K562 (cell line): ENCODE results near the gene LAT. TPM values are rescaled to one million over a fixed set of nuclear protein-coding genes. Genes with fewer than 3 reads are reported as not detected.

Experiments
- ATAC-seq: fragments of 200-7000 bp; cut with Tn5 transposase; 3 replicates; pipeline ENCODE4 v1.9.1; 2020; ENCODE audit warnings: moderate library complexity
- BruUV-seq: library from RNA; stranded (reverse); fragments of 400-500 nt; replicated peaks from 2 replicates; lab custom pipeline; 2021; lab: Mats Ljungman, UMichigan
- CTCF ChIA-PET: fragments of 300-600 bp; formaldehyde crosslinking; extraction: SDS; loops from one replicate; lab custom pipeline; 2021; ENCODE audit warnings: low intra/inter-chr PET ratio; lab: Yijun Ruan, JAX
- POLR2A ChIA-PET: fragments of 300-600, 350-650 bp; sonication (Branson Sonifier 250); formaldehyde crosslinking; extraction: SDS; loops from one replicate; lab custom pipeline; 2021; ENCODE audit warnings: antibody characterized with exemption, inconsistent platforms; lab: Yijun Ruan, JAX
- DNase-seq, 4 experiments: peaks; one replicate each; pipeline versions ENCODE4 v3.0.0 to v3.0.0-alpha.2; 2011 to 2018; ENCODE audit warnings: low spot score in 3 of 4, mixed read lengths in 3 of 4; ENCODE audit errors: extremely low read depth in 1 of 4
- FAIRE-seq: peaks from 2 replicates; lab custom pipeline; 2011; peaks lifted over from hg19 to GRCh38; lab: Jason Lieb, UNC
- H2AFZ ChIP-seq: 2 replicates; pipeline ENCODE4 v1.6.0; 2011; ENCODE audit warnings: low read depth, low read length, control low read depth, inconsistent platforms
- H3K27ac ChIP-seq: fragments of 200-600 bp; 3 replicates; pipeline ENCODE4 v1.8.0; 2011; ENCODE audit warnings: low read depth, mild to moderate bottlenecking, control low read depth, inconsistent platforms, low read length, moderate library complexity, mixed read lengths; ENCODE audit errors: extremely low read depth
- H3K27me3 ChIP-seq, 2 experiments: fragments of 300-600 bp in 1 of 2; 2 replicates in 1 of 2; 3 replicates in 1 of 2; pipeline versions ENCODE4 v1.6.0 to v1.8.0; 2011; ENCODE audit warnings: inconsistent platforms in 2 of 2, low read length in 2 of 2, mild to moderate bottlenecking in 1 of 2, mixed read lengths in 1 of 2, moderate library complexity in 1 of 2; ENCODE audit not compliant: control insufficient read depth in 2 of 2, insufficient read depth in 2 of 2
- H3K36me3 ChIP-seq: fragments of 300-600 bp; 3 replicates; pipeline ENCODE4 v1.8.0; 2011; ENCODE audit warnings: mild to moderate bottlenecking, low read length, inconsistent platforms; ENCODE audit not compliant: control insufficient read depth, insufficient read depth
- H3K4me1 ChIP-seq, 2 experiments: fragments of 200-600 bp in 1 of 2; replicated peaks in 1 of 2; 2 replicates in 1 of 2; 3 replicates in 1 of 2; pipeline versions ENCODE4 v1.5.1 to v1.8.0; 2011; ENCODE audit warnings: inconsistent platforms in 2 of 2, low read length in 2 of 2, mild to moderate bottlenecking in 1 of 2, mixed read lengths in 1 of 2, moderate library complexity in 1 of 2; ENCODE audit not compliant: control insufficient read depth in 2 of 2, insufficient read depth in 2 of 2
- H3K4me2 ChIP-seq: 2 replicates; pipeline ENCODE4 v1.6.1; 2011; ENCODE audit warnings: low read length, control low read depth, inconsistent platforms, mixed read lengths; ENCODE audit not compliant: insufficient read depth
- H3K4me3 ChIP-seq: fragments of 200-600 bp; sonication (generic), shearing (Covaris generic); 2 replicates; pipeline ENCODE4 v1.5.1; 2016; ENCODE audit warnings: control low read depth, inconsistent platforms
- H3K79me2 ChIP-seq: fragments of 200-600 bp; 3 replicates; pipeline ENCODE4 v1.8.0; 2011; ENCODE audit warnings: low read length, inconsistent platforms; ENCODE audit not compliant: control insufficient read depth, insufficient read depth
- H3K9ac ChIP-seq, 2 experiments: 2 replicates each; pipeline versions ENCODE4 v1.6.0 to v1.6.1; 2011; ENCODE audit warnings: low read depth in 2 of 2, low read length in 2 of 2, control low read depth in 1 of 2, inconsistent platforms in 1 of 2, mild to moderate bottlenecking in 1 of 2, mixed read lengths in 1 of 2; ENCODE audit not compliant: insufficient read depth in 1 of 2
- H3K9me1 ChIP-seq: one replicate; pipeline ENCODE4 v1.6.0; 2011; ENCODE audit warnings: inconsistent platforms, mild to moderate bottlenecking, low read length, moderate library complexity; ENCODE audit not compliant: control insufficient read depth, insufficient read depth
- H3K9me3 ChIP-seq: replicated peaks from 2 replicates; pipeline ENCODE4 v1.5.1; 2011; ENCODE audit warnings: low read depth, low read length, inconsistent platforms; ENCODE audit not compliant: control insufficient read depth, insufficient read depth
- H4K20me1 ChIP-seq: replicated peaks from 2 replicates; pipeline ENCODE4 v1.6.1; 2011; ENCODE audit warnings: low read length, inconsistent platforms, mixed read lengths; ENCODE audit not compliant: control insufficient read depth, insufficient read depth
- FOXP4 ChIP-seq: sonication (generic); formaldehyde crosslinking; IDR thresholded peaks from 2 replicates; pipeline ENCODE4 v1.8.0; 2022; ENCODE audit warnings: mild to moderate bottlenecking, missing genetic modification reagents, borderline replicate concordance
- MECOM ChIP-seq: fragments of 250-450 bp; sonication (Bioruptor Pico); IDR thresholded peaks from 2 replicates; pipeline ENCODE4 v1.8.0; 2022; ENCODE audit warnings: inconsistent platforms
- RBFOX2 ChIP-seq: fragments of 200-400 bp; formaldehyde crosslinking; IDR thresholded peaks from 2 replicates; pipeline ENCODE4 v1.6.1; 2017; ENCODE audit warnings: low read depth, mild to moderate bottlenecking, low read length, moderate library complexity
- ZNF431 ChIP-seq: sonication (generic); formaldehyde crosslinking; IDR thresholded peaks from 2 replicates; pipeline ENCODE4 v1.8.0; 2022; ENCODE audit warnings: mild to moderate bottlenecking, missing genetic modification reagents
- WGBS: fragments of 100-300 bp; shearing (Covaris generic); methylation state at CpG from one replicate; pipeline ENCODE4 v1.1.6; 2016; ENCODE audit warnings: low coverage, mixed read lengths; ENCODE audit not compliant: insufficient coverage; ENCODE audit errors: missing lambda C conversion rate; 5-methylcytosine and 5-hydroxymethylcytosine counted together
- in situ Hi-C: fragments of 300-500 bp; cut with MboI; formaldehyde crosslinking; loops from 4 replicates; pipeline ENCODE4 v1.15.0; 2018; ENCODE audit warnings: inconsistent platforms, mixed read lengths
- intact Hi-C: fragments of 100-400 bp; cut with micrococcal nuclease; formaldehyde crosslinking; loops from 2 replicates; pipeline ENCODE4 v1.14.2; 2022
- polyA plus RNA-seq, 8 experiments: library from polyadenylated mRNA; depleted of rRNA in 4 of 8; stranded (reverse) in 5 of 8; unstranded in 3 of 8; fragments of >200 nt; fragmentation: Nextera tagmentation in 2 of 8; fragmentation: Illumina TruSeq in 1 of 8; extraction: Ambion mirVana in 2 of 8; extraction: Trizol in 1 of 8; gene quantifications; 2 replicates each; pipeline versions ENCODE4 v1.2.1 to v1.2.3, GENCODE V29; 2011 to 2014; ENCODE audit warnings: inconsistent platforms in 1 of 8, missing spikeins in 1 of 8
- total RNA-seq, 7 experiments: library from RNA; depleted of rRNA in 6 of 7; stranded (reverse); fragments of >200 nt in 6 of 7; fragmentation: Illumina TruSeq in 2 of 7; extraction: Trizol in 2 of 7; gene quantifications; 2 replicates each; pipeline versions ENCODE4 v1.2.1 to v1.2.3, GENCODE V29; 2011 to 2021; ENCODE audit warnings: low replicate concordance in 1 of 7

The LAT gene
- total and polyA plus RNA-seq, 9 of the 15 experiments (the other 6 are each of a cell fraction or from before 2014, with no cell fraction given) = 0.40 to 4.2 (median 1.3) TPM

- Histone ChIP-seq H3K27me3 (no peaks in the 10 kb centered on the region), H3K79me2 (no peaks in the 10 kb centered on the region), H3K4me2 (no peak overlapping the region), H3K9ac (peak overlapping the region in 1 of 2 experiments; percentile 61; a peak in 1 of 4 replicates), H4K20me1 (no peaks in the 10 kb centered on the region), H2AFZ (no peak overlapping the region), H3K4me3 (no peak overlapping the region), H3K9me1 (peaks cover 3% of the 10 kb centered on the region), H3K27ac (no peak overlapping the region), H3K4me1 (peaks cover 0 to 35% of the 10 kb centered on the region in 2 experiments; a peak in 1 of 5 replicates), H3K9me3 (peaks cover 5% of the 10 kb centered on the region; the same call in 1 of the 2 replicates), H3K36me3 (peaks cover 33% of the 10 kb centered on the region)
- ATAC-seq (no peak), DNase-seq (no peak), FAIRE-seq (no peak)
- intact Hi-C loops (no loop called here), in situ Hi-C loops (loop anchor here (10.0 to 25.0 kb wide), 2 partner anchors 101 to 1228 kb away; no protein-coding TSS in a partner anchor)
- BruUV-seq = TSS peak; percentile 39
- 87% methylated on average over 11 of the region's 12 CpGs for WGBS
- no peak for TF ChIP-seq MECOM (CRISPR knock-in tag)
- no peak for TF ChIP-seq ZNF431 (CRISPR knock-in tag)
- 0 out of 2 replicates have a peak, but pooled peaks have one; percentile 26 for TF ChIP-seq RBFOX2
- TF ChIP-seq FOXP4 (CRISPR knock-in tag) = no peak
- POLR2A ChIA-PET = interaction anchor here (1.3 kb wide), 1 partner anchor 14 kb away, joined by 3 read pairs; no protein-coding TSS in a partner anchor
- CTCF ChIA-PET = no interaction called here
These were observed 761 bp upstream of the LAT start for GRCh38 chr16:28984091-28984490.
